HG02588 (cell line): ENCODE measurements around the gene NOTCH3.

Experiments
- ATAC-seq: cut with Tn5 transposase; IDR thresholded peaks from one replicate; pipeline ENCODE4 v1.9.1; 2021; ENCODE audit warnings: mild to moderate bottlenecking, moderate library complexity; ENCODE audit not compliant: unreplicated experiment

Gene NOTCH3

DNA sequence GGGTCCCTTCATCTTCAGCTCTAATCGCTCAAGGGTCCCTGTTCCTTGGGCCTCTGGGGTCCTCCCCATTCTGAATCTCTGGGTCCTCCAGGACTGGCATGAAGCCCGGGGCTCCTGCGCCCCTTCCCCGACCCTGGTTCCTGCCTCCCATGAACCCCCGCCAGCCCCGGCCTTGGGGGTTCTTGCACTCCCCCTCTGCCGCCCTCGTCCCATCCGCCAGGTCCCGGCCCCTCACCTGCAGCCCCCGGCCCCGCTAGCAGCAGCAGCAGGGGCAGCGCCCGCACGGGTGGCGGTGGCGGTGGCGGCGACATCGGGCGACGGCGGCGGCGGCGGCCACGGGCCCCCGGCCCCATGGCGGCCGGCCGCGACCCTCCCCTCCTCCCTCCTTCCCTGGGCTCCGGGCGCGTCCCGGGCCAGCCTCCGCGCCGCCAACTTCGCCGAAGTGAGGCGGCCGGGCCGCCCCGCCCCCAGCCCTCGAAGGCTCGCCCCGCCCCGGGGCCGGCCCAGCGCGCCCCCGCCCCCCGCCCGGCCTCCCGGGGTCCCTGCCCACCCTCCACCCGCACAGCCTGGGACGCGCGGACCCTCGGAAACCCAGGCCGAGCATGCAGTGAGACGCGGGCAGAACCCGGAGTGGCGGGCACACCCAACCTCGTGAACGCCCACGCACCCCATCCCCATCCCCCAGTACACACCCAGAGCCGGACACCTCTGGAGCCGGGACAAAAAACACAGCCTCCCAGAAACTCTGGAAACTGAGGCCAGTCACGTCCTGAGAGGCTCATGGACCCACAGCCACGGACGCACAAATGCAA lies at the start of gene NOTCH3:
NOTCH3 (minus strand) TSS at position 443 of the 812 bp plus-strand sequence; CDS start at position 353, 90 bp downstream.
- no peak for ATAC-seq

DNA sequence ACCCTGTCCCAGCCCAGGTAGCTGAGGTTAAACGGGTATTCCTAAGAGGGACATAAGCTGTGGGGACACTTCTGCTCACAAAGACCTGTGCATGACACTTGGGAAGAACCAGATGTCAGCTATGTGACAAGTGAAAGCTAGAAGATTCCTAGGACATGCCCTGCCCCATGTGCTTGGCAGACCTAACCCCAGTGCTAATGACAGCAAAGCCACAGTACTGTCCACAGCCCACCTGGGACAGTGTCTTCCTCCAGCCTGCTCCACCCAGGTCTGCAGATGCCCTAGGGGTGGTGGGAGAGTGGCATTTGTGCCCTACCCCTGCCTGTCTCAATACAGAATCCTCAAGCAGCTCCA lies 49.8 kb upstream of the NOTCH3 start:
- ATAC-seq, result no peak

DNA sequence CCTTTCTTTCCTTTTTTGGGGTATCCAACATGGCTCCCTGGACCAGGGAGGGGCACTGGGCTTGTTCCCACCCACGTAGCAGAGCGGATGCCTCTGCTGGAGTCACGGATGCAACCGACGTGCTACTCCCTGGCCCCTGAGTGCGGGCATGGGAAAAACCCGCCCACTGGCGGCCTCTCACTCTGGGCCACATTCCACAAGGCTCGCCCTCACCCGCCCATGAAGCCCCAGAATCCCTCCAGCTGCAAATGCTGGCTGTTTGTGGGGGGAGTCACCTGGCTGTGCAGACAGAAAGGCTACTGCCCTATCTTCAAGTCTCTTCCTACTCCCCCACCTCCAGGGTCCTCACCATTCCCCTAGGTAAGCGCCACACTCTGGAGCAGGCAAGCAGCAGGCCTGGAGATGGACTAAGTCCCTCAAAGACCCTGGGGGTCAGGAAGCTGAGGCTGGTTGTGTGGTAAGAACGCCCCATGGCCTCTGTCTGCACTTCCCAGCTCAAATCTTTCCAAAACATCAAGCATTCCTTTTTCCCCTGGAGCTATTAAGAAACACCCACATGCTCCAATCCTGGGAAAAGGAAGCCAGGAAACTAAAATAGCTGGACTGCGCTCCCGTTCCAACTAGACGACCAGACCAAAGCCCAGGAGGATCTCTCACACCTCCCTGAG lies 49.3 kb upstream of the NOTCH3 start:
- ATAC-seq, result no peak

DNA sequence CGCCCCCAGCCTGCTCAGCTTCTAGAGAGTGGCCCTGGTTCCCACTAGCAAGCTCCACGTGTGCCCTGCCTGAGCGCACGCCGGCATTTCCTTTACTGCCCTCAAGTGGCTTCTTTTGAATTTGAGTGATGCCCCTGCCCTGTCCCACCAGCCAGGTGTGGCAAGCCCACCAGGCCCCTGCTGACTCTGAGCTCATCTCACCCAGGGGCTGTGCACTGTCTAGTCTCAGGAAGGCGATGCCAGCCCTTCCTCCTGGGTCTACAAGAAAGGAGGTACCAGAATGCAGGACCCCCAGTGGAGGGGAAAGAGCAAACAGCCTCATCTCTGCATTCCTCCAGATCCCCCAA lies 48.7 kb upstream of the NOTCH3 start:
- no peak for ATAC-seq

DNA sequence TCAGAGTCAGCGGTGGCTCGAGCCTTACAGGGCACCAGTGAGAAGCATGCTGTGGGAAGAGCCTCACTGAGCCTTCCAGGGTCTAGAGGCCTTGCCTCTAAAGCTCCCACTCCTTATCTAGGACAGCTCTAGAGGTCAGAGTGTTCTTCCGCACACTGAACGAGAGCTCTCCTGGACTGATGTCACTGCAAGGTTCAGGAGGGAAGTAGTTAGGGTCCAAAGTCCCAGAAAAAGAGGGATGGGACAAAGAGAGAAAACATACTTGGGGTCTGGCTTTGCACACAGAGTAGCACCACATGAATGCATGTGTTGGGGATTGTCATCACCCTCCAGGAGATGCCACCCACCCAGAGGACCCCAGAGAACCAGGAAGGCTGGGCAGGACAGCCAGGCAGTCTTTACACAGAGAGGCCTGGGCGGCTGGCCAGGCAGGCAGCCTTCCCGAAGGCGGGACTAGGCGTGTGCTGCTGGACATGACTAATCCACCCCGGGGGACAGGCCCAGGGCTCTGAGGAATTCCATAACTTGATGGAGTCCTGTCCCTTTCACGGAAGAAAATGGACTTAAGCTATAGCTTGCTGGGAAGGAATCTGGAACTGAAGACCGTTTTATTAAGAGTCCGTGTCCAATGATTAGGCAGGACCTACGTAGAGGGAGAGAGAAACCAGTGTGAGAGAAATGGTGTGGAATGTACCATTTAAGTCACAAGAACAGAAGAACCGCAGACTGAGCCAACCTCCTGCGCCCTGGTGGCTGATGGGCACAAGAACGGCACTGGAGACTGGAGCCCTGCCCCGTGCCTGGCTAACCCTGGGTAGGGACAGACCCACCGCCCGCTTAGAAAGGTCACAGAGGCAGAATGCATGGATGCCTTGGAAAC lies 48.1 kb upstream of the NOTCH3 start:
- ATAC-seq, result no peak

DNA sequence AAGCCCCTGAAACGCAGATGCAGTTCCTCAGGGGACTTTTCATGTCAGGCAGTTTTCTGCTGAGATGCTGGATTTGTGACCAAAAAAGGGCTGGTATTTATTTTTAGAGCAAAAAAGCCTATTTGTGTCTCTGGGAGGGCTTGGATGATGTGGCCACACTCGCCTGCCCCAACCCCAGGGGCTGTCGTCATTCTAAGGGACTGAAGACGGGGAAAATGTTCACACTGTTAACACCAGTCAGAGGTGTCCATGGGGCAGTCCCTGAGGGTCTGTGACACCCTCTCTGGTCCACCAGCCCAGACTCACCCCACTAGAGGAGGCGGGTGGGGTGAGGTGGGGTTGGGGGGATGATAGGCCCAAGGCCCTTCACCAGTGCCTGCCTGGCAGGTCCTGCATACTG lies 47.3 kb upstream of the NOTCH3 start:
- ATAC-seq, result no peak

DNA sequence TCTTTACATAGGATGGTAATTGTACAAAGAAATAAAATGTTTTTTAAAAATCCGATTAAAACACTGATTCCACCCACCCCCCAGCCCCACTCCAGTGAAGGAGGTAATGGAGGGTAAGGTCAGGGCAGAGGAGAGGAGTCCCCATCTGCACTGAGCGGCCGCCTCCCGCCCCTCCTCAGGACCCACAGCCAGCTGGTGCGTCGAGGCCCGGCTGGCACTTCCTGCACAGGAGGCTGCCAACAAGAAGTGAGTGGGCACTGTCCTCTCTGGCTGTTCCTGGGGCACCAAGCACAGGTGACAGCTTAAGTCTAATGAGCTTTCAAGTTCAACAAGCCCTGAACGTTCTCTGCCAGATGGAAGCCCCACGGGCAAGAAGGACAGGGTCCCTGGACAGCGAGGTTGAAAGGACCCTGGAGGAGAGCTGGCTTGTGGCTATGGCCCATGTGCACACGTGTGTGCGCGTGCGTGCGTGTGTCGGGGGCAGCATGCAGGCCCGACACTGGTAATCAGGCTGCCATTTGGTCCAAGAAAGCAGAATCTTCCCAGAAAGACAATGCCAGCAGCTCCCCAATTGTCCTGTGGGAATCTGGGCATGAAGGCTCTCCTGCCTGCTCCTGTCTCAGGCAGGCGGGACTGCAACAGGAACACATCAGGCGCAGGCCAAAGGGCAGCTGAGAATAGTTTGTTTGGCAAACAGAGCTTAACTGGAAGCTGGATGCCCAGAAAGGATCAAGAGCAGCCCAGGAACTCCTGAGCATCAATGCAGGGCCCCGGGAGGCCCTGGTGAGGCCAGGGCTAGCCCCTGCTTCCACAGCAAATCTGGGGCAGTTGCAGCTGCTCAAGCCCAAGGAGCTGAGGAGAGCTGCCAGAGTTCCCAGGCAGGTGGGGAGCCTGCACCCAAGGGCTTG lies 46.6 kb upstream of the NOTCH3 start:
- no peak for ATAC-seq

DNA sequence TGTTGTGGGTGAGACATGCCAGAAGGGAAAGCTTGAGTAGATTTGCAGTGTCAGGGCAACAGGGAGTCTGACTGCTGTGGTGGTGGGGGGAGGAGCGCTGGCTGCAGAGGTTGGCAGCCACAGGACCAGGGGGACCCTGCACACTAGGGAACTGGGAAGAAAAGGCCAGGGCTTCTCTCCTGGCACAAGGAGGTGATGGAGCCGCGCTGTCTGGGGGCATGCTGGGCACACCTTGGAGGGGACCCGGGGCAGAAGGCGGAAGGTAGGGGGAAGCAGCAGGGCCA lies 45.3 kb upstream of the NOTCH3 start:
- no peak for ATAC-seq

DNA sequence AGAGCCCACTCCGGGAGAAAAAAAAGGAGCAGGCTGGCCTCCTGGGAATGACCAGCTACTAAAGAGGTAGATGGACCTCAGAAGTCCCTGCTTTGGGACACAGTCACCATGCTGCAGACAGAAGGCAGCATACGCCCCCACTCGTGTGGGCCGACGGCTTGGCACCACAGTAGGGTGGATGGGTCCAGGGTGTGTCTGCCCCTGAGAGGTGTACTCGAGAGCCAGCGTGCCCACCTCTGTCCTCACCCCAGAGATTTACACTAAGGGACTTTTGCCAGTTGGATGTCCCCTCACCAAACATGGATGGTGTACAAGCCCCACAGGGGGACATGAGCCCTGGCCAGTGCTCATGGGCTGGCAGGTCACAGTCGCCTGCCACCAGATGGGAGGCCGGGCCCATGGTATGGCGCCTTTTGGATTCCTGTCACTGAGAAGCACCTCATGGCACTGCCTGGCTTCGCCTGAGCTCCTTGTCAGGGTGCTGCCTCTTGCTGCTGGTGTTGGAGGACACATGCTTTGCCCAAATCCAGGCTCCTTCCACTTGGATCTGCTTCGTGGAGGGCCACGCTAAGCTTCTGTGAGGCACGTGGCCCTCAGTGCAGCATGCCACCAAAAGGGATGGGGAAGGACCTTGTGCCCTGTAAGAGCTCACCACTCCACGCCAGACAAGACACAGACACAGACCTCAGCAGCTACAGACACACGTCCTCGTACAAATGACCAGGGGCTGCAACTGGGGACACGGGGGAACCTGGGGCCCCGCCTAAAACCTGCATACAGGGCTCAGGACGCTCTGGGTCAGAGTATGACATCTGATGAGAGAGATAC lies 44.8 kb upstream of the NOTCH3 start:
- ATAC-seq, result no peak

DNA sequence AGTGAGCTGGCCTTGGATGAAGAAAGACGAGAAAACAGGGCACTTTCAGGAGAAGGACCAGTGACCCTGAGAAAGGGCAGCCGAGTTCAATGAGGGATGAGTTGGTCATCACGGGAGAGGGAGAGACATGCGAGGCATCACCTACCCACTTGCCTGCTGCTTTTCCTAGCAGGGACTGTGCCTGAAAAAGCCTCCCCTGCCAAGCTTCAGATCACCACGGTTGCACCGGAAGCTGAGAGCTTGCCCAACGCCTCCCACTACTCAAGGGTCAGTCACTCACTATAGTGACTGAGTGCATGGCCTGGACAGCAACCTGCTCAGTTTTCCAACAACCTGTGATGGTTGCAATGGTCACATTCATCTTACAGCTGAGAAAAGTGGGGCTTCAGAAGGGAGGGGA lies 44.0 kb upstream of the NOTCH3 start:
- no peak for ATAC-seq

DNA sequence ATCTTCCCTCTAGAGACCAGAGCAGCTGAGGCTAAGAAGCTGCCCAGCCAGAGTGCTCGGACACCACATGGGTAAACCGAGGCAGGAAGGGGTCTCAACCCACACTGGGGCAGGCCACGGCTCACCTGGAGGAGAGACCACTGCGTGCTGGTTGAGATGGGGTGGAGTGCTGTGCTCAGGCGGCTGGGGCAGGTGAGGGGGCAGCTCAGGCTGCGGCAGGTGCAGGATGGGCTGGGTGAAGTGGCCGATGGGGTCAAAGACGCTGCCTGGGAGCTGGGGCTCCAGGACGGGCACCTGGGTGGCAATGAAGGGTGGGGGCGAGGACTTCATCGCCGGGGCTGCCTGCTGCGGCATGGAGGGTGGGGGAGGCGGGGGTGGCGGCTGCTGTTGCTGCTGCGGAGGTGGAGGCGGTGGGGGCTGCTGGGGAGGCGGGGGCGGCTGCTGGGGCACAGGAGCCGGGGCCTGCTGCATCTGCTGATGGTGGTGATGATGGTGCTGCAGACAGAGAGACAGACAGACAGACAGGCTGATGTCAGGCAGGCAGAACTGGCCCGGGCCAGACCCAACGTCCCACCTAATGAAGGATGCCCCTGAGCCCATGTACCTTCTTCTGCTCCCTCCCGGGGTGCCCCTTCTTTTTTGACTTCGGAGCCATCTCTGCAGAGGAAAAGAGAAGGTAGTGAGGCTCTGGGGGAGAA lies 43.5 kb upstream of the NOTCH3 start:
- no peak for ATAC-seq

DNA sequence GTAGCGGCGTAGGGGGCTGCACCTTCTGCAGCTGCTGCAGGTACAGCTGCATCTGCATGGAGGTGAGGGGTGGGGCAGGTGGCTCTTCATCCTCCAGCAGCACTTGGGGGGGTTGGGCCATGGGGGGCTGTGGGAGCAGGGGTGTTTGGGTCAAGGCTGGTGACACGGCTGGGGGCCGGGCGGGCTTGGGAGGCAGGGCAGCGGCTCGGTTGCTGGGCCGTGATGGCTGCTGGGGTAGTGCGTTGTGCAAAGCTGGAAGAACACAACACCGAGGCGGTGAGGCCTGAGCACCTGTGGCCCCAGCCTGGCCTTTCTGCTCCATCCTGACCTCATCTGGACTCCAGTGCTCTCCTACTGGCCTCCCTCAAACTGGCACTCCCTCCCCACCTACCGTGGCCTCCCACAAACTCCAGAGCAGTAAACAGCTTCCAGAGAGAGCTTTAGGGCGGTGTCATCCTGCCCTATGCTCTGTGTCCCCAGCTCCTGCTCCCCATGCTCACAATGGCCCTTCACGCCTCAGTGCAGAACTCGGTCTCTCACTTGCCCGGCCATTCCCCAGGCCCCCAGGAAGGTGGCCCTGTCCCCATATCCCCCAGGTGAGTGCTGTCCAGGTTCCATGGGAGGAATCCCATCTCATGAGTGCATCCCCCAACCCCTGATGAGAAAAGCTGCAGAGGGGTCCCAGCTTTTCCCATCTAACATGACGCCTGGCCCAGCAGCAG lies 42.6 kb upstream of the NOTCH3 start:
- no peak for ATAC-seq

DNA sequence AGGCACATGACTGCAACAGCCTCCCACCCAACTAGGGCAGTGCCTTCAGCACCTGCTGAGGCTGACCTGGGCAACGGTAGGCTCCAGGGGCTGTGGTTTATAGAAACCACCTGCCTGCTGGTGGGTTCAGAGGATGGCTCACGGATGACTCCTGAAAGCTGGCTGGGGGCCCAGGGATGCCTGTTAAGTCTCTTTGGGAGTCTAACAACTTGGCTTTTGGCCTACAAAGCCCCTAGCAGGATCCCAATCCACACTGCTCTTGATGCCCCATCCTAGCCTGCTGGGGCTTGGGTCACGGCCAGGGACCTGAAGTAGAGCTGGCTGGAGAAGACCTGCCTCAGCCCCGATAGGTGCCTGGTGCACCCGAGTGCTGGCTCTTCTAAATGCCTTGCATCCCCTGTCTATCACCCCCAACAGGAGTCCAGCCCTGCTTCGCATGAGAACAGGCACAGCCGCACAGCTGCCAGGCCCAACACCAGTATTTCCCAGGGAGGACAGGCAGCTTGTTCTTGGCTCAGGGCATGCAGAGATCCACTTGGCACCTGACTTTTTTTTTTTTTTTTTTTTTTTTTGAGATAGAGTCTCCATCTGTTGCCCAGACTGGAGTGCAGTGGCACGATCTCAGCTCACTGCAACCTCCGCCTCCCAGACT lies 40.6 kb upstream of the NOTCH3 start:
- ATAC-seq, result no peak

DNA sequence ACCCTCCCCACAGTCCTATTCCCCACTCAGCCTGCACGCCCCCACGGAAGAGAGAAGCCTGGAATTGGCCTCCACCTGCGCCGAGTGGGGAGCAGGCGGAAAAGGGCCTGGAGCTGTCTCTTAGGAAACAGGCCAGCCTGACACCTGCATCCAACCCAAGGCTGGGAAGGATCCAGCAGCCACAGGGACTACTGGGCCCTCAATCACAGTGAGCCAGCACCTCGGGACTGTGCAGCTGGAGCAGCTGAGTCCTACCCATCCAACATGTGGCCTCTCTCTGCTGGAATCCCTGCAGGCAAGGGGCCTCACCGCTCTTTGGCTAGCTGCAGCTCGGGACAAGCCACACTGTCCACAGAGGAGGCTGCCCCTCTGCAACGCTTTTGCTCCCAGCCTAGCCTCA lies 39.7 kb upstream of the NOTCH3 start:
- no peak for ATAC-seq

DNA sequence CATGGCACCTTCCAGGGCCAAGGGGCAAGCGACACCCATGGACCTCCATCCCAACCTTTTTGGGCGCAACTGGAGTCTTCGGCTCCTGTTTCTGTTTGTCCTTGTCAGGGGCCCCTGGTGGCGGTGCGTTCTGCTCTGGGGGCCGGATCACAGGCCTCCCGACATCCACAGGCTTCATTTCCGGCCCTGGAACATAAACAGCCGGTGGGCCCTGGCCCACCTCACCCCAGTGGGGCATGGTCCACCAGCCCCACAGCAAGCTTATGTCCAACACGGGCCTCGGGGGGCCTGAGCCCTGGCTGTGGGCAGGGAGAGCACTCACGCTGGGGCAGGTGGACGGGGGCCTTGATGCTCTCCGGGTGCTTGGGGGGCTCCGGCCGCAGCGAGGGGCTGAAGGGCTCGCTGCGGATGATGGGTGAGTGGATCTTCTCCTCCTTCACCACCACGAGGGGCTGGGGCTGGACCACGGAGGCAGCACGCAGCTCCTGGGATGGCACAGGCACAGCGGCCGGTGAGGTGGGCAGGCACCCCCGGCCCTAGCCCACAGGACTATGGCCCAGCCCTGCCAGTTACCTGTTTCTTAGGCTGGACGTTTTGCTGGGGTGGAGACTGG lies 38.6 kb upstream of the NOTCH3 start:
- ATAC-seq, result no peak

DNA sequence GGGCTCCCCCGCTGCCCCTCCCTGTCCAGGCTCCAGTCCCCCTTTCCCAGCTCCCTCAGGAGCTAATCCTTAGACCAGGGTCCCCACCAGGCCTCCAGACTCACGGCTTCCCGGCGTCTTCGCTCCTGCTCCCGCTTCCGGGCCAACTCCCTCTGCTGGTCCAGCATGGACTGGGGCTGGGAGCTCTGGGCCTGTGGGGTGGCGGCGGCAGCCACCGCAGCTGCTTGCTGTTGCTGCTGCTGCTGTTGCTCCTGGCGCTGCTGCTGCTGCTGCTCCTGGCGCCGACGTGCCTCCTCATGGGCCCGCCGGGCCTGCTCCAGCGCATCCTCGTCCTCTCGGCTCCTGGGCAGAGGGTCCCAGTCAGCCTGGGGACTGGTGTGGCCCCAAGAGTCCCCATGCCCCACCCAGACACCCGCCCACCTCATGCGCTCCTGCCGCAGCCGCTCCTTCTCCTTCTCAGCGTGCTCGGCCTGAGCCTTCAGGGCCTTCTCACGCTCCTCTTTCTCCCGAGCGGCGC lies 37.9 kb upstream of the NOTCH3 start:
- ATAC-seq, result no peak

DNA sequence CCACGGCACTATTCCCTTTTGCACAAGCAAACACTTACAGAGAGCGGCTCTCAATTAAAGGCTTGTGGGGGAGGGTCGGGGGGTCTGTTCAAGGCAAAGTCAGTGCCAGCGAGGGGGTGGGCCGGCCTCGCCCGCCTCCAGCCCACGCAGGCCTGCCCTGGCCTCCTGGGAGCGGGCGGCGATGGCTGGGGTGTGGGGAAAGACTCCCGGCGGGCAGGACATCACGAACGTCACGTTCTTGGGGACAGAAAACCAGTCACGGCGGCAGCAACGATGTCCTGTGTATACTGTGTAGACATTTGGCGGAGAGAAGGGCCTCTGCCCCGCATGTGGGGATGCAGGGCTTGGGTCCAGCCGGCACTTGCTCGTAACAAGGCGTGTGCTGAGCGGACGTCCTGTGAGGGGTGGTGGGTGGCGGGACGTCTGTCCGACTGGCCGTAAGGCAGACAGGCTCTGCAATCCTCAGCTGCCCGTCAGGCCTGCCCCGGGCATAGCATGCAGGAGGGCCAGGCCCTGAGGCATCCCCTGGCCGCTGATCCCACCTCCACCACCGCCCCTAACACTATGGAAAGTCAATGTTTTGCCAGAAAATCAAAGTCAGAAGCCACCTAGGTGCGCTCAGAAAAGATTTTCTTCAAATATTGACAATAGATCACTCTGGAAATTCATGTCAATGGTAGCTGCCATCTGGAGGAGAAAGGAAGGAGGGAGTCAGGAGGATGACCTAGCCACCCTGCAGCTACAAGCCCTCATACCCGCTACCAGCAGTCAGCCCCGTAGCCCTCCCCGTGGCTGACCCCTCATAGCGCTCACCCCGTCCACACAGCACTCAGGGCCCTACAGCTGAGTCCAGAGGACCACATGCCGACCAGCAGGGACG lies 37.2 kb upstream of the NOTCH3 start:
- no peak for ATAC-seq
